Endometrial microvascular endothelial cells (primary cell): Measurements from ENCODE around the gene CELF4. TPM values are rescaled to one million over a fixed set of nuclear protein-coding genes. Genes with fewer than 3 reads are reported as not detected.

Experiments
- in situ Hi-C: cut with HindIII; loops from 2 replicates; pipeline ENCODE4 v1.10.0; 2017; ENCODE audit warnings: low sequenced_read_pairs, low pct_unique_long_range_greater_than_20kb; ENCODE audit errors: inconsistent ontology term
- total RNA-seq: library from RNA; depleted of rRNA; stranded (reverse); fragments of >200 nt; gene quantifications from one replicate; pipeline ENCODE4 v1.2.3, GENCODE V29; 2015; ENCODE audit errors: inconsistent ontology term

Gene CELF4
- total RNA-seq, 1 donor from 2014 or later, result not detected

GRCh38 chr18:37270038-37270665 lies 295.4 kb downstream of the CELF4 start:
- in situ Hi-C loops, result no loop called here

- in situ Hi-C loops, result no loop called here
These were observed 299.3 kb downstream of the CELF4 start for GRCh38 chr18:37266290-37266689.

- in situ Hi-C loops, result no loop called here
These were observed 300.2 kb downstream of the CELF4 start for GRCh38 chr18:37265382-37265781.

GRCh38 chr18:37264956-37265355 lies 300.6 kb downstream of the CELF4 start:
- in situ Hi-C loops, result no loop called here

GRCh38 chr18:37261988-37262387 lies 303.6 kb downstream of the CELF4 start:
- in situ Hi-C loops, result no loop called here

- in situ Hi-C loops, result no loop called here
These were observed 304.3 kb downstream of the CELF4 start for GRCh38 chr18:37261246-37261840.

GRCh38 chr18:37260367-37261093 lies 305.1 kb downstream of the CELF4 start:
- in situ Hi-C loops, result no loop called here

GRCh38 chr18:37259711-37260110 lies 305.9 kb downstream of the CELF4 start:
- in situ Hi-C loops, result no loop called here

GRCh38 chr18:37258819-37259218 lies 306.8 kb downstream of the CELF4 start:
- in situ Hi-C loops, result no loop called here

GRCh38 chr18:37258131-37258530 lies 307.5 kb downstream of the CELF4 start:
- in situ Hi-C loops, result no loop called here

GRCh38 chr18:37254973-37255372 lies 310.6 kb downstream of the CELF4 start:
- in situ Hi-C loops, result no loop called here

GRCh38 chr18:37254236-37254754 lies 311.3 kb downstream of the CELF4 start:
- in situ Hi-C loops, result no loop called here

GRCh38 chr18:37253394-37254235 lies 312.0 kb downstream of the CELF4 start:
- in situ Hi-C loops, result no loop called here

- in situ Hi-C loops, result no loop called here
These were observed 312.7 kb downstream of the CELF4 start for GRCh38 chr18:37252854-37253393.

GRCh38 chr18:37252342-37252741 lies 313.3 kb downstream of the CELF4 start:
- in situ Hi-C loops, result no loop called here

- in situ Hi-C loops, result no loop called here
These were observed 313.9 kb downstream of the CELF4 start for GRCh38 chr18:37251679-37252078.

- in situ Hi-C loops, result no loop called here
These were observed 315.5 kb downstream of the CELF4 start for GRCh38 chr18:37249895-37250618.

GRCh38 chr18:37249171-37249886 lies 316.3 kb downstream of the CELF4 start:
- in situ Hi-C loops, result no loop called here
